Subcutaneous adipose tissue (tissue), 4 donors: ENCODE measurements around the gene CFAP92. TPM values are rescaled to one million over a fixed set of nuclear protein-coding genes. Genes with fewer than 3 reads are reported as not detected.

ENCODE experiments used
- CTCF ChIP-seq: fragments of 450-650 bp; IDR thresholded peaks from one replicate; pipeline ENCODE4 v1.5.1; 2016; ENCODE audit warnings: low read depth, mild to moderate bottlenecking, control low read depth, antibody characterized with exemption, moderate library complexity
- total RNA-seq, 4 donors: library from RNA; depleted of rRNA; stranded (reverse); fragments of >200 nt; gene quantifications; one replicate each; pipeline ENCODE4 v1.1.0, GENCODE V29; 2016

The CFAP92 gene
- total RNA-seq, 4 donors from 2014 or later: 0.22 to 1.5 (median 0.90) TPM

- TF ChIP-seq CTCF: no peak
These were observed 30.0 kb upstream of the CFAP92 start for GRCh38 chr3:129023909-129024308.

DNA sequence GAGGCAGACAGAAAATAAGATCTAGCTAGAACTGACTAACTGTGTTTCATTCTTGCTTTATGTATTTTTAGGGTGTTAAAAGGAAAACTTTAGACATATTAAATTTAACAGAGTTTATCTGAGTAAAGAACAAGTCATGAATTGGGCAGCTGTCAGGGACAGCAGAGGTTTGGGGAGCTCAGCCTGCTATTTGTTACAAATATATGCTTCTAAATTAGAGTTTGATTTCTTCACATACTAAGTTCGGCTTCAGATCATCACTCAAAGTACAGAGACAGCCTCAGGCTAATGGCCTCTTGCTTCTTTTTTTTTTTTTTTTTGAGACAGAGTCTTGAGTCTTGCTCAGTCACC lies 29.1 kb upstream of the CFAP92 start:
- TF ChIP-seq CTCF: no peak

GRCh38 chr3:129022114-129023007 lies 28.5 kb upstream of the CFAP92 start:
- no peak for TF ChIP-seq CTCF

GRCh38 chr3:129021140-129021551 lies 27.3 kb upstream of the CFAP92 start:
- no peak for TF ChIP-seq CTCF

GRCh38 chr3:129020691-129021090 lies 26.8 kb upstream of the CFAP92 start:
- no peak for TF ChIP-seq CTCF

DNA sequence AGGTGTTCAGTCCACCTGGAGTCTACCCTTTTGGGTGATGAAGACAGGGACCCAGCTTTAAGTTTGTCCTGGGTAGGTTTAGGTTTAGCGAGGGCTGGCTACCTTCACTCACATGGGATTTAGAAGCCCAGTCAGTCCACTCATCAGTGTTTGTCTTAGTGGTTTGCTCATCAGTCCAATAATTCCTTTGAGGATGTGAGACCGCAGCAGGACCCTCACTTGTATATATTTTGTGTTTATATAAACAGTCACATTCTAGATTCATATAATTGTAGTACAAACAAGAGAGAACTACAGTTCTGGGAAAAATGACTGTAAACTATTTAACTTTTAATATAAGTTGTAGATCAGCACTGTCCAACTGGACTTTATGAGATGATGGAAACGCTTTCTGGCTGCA lies 25.4 kb upstream of the CFAP92 start:
- no peak for TF ChIP-seq CTCF

- no peak for TF ChIP-seq CTCF
These were observed 24.9 kb upstream of the CFAP92 start for GRCh38 chr3:129018751-129019150.
